GM12878 (cell line): Measurements from ENCODE around the gene MILR1. TPM values are rescaled to one million over a fixed set of nuclear protein-coding genes. Genes with fewer than 3 reads are reported as not detected.
A peak's percentile ranks its signal among the peaks of the same experiment; 100 is the strongest.

Experiments
- ATAC-seq: fragments of 200-7000 bp; cut with Tn5 transposase; 3 replicates; pipeline ENCODE4 v1.9.1; 2020; ENCODE audit warnings: mild to moderate bottlenecking, moderate library complexity
- BruUV-seq: library from RNA; stranded (reverse); fragments of 400-500 nt; replicated peaks from 2 replicates; lab custom pipeline; 2021; lab: Mats Ljungman, UMichigan
- CTCF ChIA-PET: fragments of 300-600 bp; sonication (Branson Sonifier 250); formaldehyde crosslinking; extraction: SDS; loops from one replicate; lab custom pipeline; 2021; ENCODE audit warnings: inconsistent platforms; lab: Yijun Ruan, JAX
- POLR2A ChIA-PET: fragments of 350-600 bp; formaldehyde crosslinking; extraction: SDS; loops from one replicate; lab custom pipeline; 2021; ENCODE audit warnings: inconsistent platforms; lab: Charles Lee
- RAD21 ChIA-PET: fragments of 300-600 bp; sonication (Branson Sonifier 250); formaldehyde crosslinking; loops from one replicate; lab custom pipeline; 2023; ENCODE audit warnings: antibody characterized with exemption; ENCODE audit not compliant: unreplicated experiment; lab: Charles Lee
- SMC1A ChIA-PET: fragments of 300-600 bp; sonication (Branson Sonifier 250); formaldehyde crosslinking; loops from one replicate; lab custom pipeline; 2023; ENCODE audit not compliant: unreplicated experiment, uncharacterized antibody; lab: Charles Lee
- DNase-seq: peaks from one replicate; pipeline ENCODE4 v3.0.0-alpha.2; 2011; ENCODE audit warnings: low read depth, low spot score
- FAIRE-seq: peaks from 3 replicates; lab custom pipeline; 2011; peaks lifted over from hg19 to GRCh38; lab: Jason Lieb, UNC
- H2AFZ ChIP-seq: 2 replicates; pipeline ENCODE4 v1.6.0; 2011; ENCODE audit warnings: low read depth, low read length, control low read depth; ENCODE audit not compliant: control insufficient read depth
- H3K27ac ChIP-seq: 2 replicates; pipeline ENCODE4 v1.5.1; 2011; ENCODE audit warnings: control low read depth; ENCODE audit not compliant: control insufficient read depth, insufficient read depth
- H3K27me3 ChIP-seq, 2 experiments: replicated peaks in 1 of 2; 2 replicates each; pipeline versions ENCODE4 v1.6.0 to v1.6.1; 2011; ENCODE audit warnings: low read length in 1 of 2; ENCODE audit not compliant: control insufficient read depth in 2 of 2, insufficient read depth in 2 of 2
- H3K36me3 ChIP-seq, 2 experiments: 2 replicates each; pipeline ENCODE4 v1.5.1; 2011; ENCODE audit warnings: low read length in 1 of 2; ENCODE audit not compliant: control insufficient read depth in 2 of 2, insufficient read depth in 2 of 2
- H3K4me1 ChIP-seq: 2 replicates; pipeline ENCODE4 v1.6.1; 2011; ENCODE audit warnings: mild to moderate bottlenecking, low read length, moderate library complexity, mixed read lengths; ENCODE audit not compliant: control insufficient read depth, insufficient read depth
- H3K4me2 ChIP-seq: 2 replicates; pipeline ENCODE4 v1.6.0; 2011; ENCODE audit warnings: control low read depth; ENCODE audit not compliant: control insufficient read depth, insufficient read depth
- H3K4me3 ChIP-seq: fragments of 200-600 bp; sonication (generic); 2 replicates; pipeline ENCODE4 v1.5.1; 2016
- H3K79me2 ChIP-seq: 2 replicates; pipeline ENCODE4 v1.6.0; 2011; ENCODE audit warnings: low read length; ENCODE audit not compliant: control insufficient read depth, insufficient read depth
- H3K9ac ChIP-seq: 2 replicates; pipeline ENCODE4 v1.8.0; 2011; ENCODE audit warnings: low read length, control low read depth, mixed read lengths; ENCODE audit not compliant: control insufficient read depth, insufficient read depth
- H3K9me3 ChIP-seq: replicated peaks from 3 replicates; pipeline ENCODE4 v1.5.1; 2011; ENCODE audit warnings: mild to moderate bottlenecking, low read length; ENCODE audit not compliant: control insufficient read depth, insufficient read depth
- H4K20me1 ChIP-seq: 2 replicates; pipeline ENCODE4 v1.6.0; 2011; ENCODE audit not compliant: control insufficient read depth, insufficient read depth
- CEBPB ChIP-seq, 2 experiments: fragments of 150-350 bp in 1 of 2; IDR thresholded peaks; 2 replicates each; pipeline ENCODE4 v1.6.1; 2012 to 2014; ENCODE audit warnings: low read depth in 2 of 2, low read length in 2 of 2, borderline replicate concordance in 1 of 2, inconsistent platforms in 1 of 2
- FOXK2 ChIP-seq: fragments of 450-650 bp; IDR thresholded peaks from 2 replicates; pipeline ENCODE4 v1.6.1; 2017; ENCODE audit warnings: mild to moderate bottlenecking, moderate library complexity
- HDAC6 ChIP-seq: fragments of 200-600 bp; sonication (generic); IDR thresholded peaks from one replicate; pipeline ENCODE4 v1.8.0; 2017; ENCODE audit warnings: antibody characterized with exemption; ENCODE audit not compliant: unreplicated experiment
- HDGF ChIP-seq: fragments of 450-650 bp; IDR thresholded peaks from 2 replicates; pipeline ENCODE4 v1.6.1; 2016; ENCODE audit warnings: antibody characterized with exemption
- NRF1 ChIP-seq: conservative IDR thresholded peaks from 2 replicates; pipeline ENCODE4 v1.6.1; 2011; ENCODE audit warnings: mild to moderate bottlenecking, low read depth, low read length, improper control_type of control experiment
- PAX8 ChIP-seq: fragments of 450-650 bp; IDR thresholded peaks from 2 replicates; pipeline ENCODE4 v1.6.1; 2017; ENCODE audit warnings: mild to moderate bottlenecking, moderate library complexity
- SIX5 ChIP-seq: IDR thresholded peaks from 2 replicates; pipeline ENCODE4 v1.6.1; 2011; ENCODE audit warnings: mild to moderate bottlenecking, low read depth, low read length, moderate library complexity; ENCODE audit not compliant: severe bottlenecking
- WGBS: methylation state at CpG from one replicate; pipeline ENCODE4 v1.1.6; 2016; ENCODE audit warnings: low lambda C conversion rate; ENCODE audit not compliant: insufficient replicate concordance, insufficient coverage; ENCODE audit errors: missing lambda C conversion rate; 5-methylcytosine and 5-hydroxymethylcytosine counted together
- in situ Hi-C: fragments of 300-500 bp; cut with MboI; formaldehyde crosslinking; loops from 9 replicates; pipeline ENCODE4 v1.14.3; 2018; ENCODE audit warnings: mixed read lengths
- intact Hi-C: fragments of 100-400 bp; cut with micrococcal nuclease; formaldehyde crosslinking; loops from one replicate; pipeline ENCODE4 v1.14.2; 2022; ENCODE audit not compliant: unreplicated experiment
- polyA plus RNA-seq, 11 experiments: library from polyadenylated mRNA; depleted of rRNA in 4 of 11; unstranded in 6 of 11; stranded (reverse) in 5 of 11; fragments of >200 nt; fragmentation: Nextera tagmentation in 4 of 11; fragmentation: Illumina TruSeq in 1 of 11; extraction: Ambion mirVana in 4 of 11; extraction: Trizol in 1 of 11; gene quantifications; 1 replicate in 1 of 11; 2 replicates in 10 of 11; pipeline versions ENCODE4 v1.2.1 to v1.2.3, GENCODE V29; 2011 to 2016; ENCODE audit warnings: inconsistent platforms in 2 of 11, missing spikeins in 2 of 11, low read depth in 1 of 11
- total RNA-seq, 4 experiments: library from RNA; depleted of rRNA in 3 of 4; stranded (reverse); fragments of >200 nt in 3 of 4; fragmentation: Illumina TruSeq in 1 of 4; extraction: Trizol in 1 of 4; gene quantifications; 2 replicates each; pipeline versions ENCODE4 v1.2.1 to v1.2.3, GENCODE V29; 2013 to 2021
- TF ChIP-seq, protein P1 (sequence below): fragments of 450-650 bp; IDR thresholded peaks from 2 replicates; pipeline ENCODE4 v1.6.1; 2016; ENCODE audit warnings: mild to moderate bottlenecking
- TF ChIP-seq, protein P2 (sequence below): IDR thresholded peaks from 2 replicates; pipeline ENCODE4 v1.6.1; 2012; ENCODE audit warnings: low read depth, low read length, improper control_type of control experiment

The MILR1 gene
- total and polyA plus RNA-seq, 10 of the 15 experiments (the other 5 are each of a cell fraction or from before 2014, with no cell fraction given), result 2.0 to 47.2 (median 17.2) TPM

- Histone ChIP-seq H3K79me2 (no peaks in the 10 kb centered on the region), H3K9ac (no peak overlapping the region; the same call in 1 of the 2 replicates), H3K9me3 (no peaks in the 10 kb centered on the region), H3K27me3 (no peaks in the 10 kb centered on the region), H3K36me3 (no peaks in the 10 kb centered on the region), H3K4me1 (peaks cover 36% of the 10 kb centered on the region), H4K20me1 (no peaks in the 10 kb centered on the region), H3K4me2 (0 out of 2 replicates have a peak overlapping the region, but pooled peaks have one; percentile 31), H2AFZ (no peak overlapping the region; the same call in 1 of the 2 replicates)
- RAD21 ChIA-PET, result interaction anchor here (2.8 to 3.6 kb wide), 2 partner anchors 9 to 16 kb away, joined by 13 to 15 read pairs; no protein-coding TSS in a partner anchor
- BruUV-seq, result no TSS peak
- intact Hi-C loops (loop anchor here (5.0 kb wide), 1 partner anchor 34 kb away; no protein-coding TSS in a partner anchor), in situ Hi-C loops (no loop called here)
- WGBS, result 98% methylated on average over 4 of the region's 4 CpGs
- DNase-seq, result no peak
- no peak for FAIRE-seq
- POLR2A ChIA-PET, result interaction anchor here (0.9 to 2.8 kb wide), 4 partner anchors 10 to 70 kb away, joined by 3 to 13 read pairs (median 7); no protein-coding TSS in a partner anchor
- TF ChIP-seq, protein P1, sequence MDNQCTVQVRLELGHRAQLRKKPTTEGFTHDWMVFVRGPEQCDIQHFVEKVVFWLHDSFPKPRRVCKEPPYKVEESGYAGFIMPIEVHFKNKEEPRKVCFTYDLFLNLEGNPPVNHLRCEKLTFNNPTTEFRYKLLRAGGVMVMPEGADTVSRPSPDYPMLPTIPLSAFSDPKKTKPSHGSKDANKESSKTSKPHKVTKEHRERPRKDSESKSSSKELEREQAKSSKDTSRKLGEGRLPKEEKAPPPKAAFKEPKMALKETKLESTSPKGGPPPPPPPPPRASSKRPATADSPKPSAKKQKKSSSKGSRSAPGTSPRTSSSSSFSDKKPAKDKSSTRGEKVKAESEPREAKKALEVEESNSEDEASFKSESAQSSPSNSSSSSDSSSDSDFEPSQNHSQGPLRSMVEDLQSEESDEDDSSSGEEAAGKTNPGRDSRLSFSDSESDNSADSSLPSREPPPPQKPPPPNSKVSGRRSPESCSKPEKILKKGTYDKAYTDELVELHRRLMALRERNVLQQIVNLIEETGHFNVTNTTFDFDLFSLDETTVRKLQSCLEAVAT, result no peak
- TF ChIP-seq NRF1 (no peak), FOXK2 (no peak), HDAC6 (no peak), CEBPB (IDR thresholded peaks at IDR 0.05; ENCODE audit: borderline replicate concordance in 1 of 2, low read depth in 2 of 2, low read length in 2 of 2) (no peak), PAX8 (no peak), SIX5 (no peak), HDGF (no peak)
- TF ChIP-seq, protein P2, sequence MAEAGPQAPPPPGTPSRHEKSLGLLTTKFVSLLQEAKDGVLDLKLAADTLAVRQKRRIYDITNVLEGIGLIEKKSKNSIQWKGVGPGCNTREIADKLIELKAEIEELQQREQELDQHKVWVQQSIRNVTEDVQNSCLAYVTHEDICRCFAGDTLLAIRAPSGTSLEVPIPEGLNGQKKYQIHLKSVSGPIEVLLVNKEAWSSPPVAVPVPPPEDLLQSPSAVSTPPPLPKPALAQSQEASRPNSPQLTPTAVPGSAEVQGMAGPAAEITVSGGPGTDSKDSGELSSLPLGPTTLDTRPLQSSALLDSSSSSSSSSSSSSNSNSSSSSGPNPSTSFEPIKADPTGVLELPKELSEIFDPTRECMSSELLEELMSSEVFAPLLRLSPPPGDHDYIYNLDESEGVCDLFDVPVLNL, result no peak
- TF ChIP-seq, all 136 proteins: peak for 0
- Histone ChIP-seq H3K27ac (no peak overlapping the region), H3K4me3 (no peak overlapping the region)
- CTCF ChIA-PET, result interaction anchor here (5.0 kb wide), 1 partner anchor 7 kb away, joined by 33 read pairs; no protein-coding TSS in a partner anchor
- SMC1A ChIA-PET, result interaction anchor here (0.7 to 5.3 kb wide), 11 partner anchors 7 to 102 kb away, joined by 3 to 29 read pairs (median 4); no protein-coding TSS in a partner anchor
- ATAC-seq, result no peak; the same call in 2 of the 3 replicates
Measured at GRCh38 chr17:64410750-64411490, 38.0 kb upstream of the MILR1 start.
